HFF-Myc (cell line): Measurements from ENCODE around the gene PSAP.

Source experiments
- DNase-seq: peaks from one replicate; pipeline ENCODE4 v3.0.0-alpha.2; 2011; ENCODE audit warnings: low read depth; ENCODE audit errors: extremely low read depth
- H3K4me3 ChIP-seq: replicated peaks from 2 replicates; pipeline ENCODE4 v1.5.1; 2011; ENCODE audit warnings: low read depth, mild to moderate bottlenecking, control low read depth, low read length
- TF ChIP-seq, protein P1 (sequence below): IDR thresholded peaks from 2 replicates; pipeline ENCODE4 v1.5.1; 2012; ENCODE audit warnings: mild to moderate bottlenecking, low read depth, low read length, control low read depth; ENCODE audit errors: missing control alignments

The PSAP gene

DNA sequence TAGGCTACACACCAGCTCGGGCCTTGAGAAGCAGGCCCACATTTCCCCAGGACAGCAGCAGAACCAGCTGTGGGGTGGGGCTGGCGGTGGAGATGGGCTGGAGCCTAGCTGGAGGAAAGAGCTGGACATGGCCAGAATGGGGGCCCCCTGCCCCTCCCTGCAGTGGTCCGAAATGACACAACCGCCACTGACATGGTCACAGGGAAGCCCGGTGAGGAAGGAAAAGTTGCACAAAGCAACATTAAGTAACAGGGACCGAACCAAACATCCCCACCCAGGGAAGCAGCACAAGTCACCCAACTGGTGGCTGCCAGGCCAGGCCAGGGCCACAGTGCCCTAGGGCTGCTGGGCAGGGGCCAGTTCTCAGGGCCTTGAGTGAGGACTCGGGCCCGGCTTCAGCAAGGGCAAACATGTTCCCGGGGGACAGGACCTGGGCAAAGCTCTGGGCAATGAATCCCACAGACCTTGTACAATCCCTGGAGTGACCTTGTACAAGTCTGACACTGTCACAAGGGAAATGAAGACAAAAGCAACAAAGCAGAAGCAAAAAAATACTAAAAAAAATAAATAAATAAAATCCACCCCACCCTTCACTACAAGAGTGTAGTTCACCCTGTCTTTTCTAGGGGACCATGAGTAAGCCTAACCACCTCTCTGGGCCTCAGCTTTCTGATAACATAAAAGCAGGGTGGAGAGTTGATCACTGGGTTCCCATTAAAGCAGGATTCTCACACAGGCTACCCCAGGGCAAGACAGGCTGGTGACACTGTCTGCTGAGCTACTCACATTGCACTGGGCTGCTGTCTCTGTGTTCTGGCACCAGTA is 33.0 kb downstream of the PSAP start:
- no peak for DNase-seq
- TF ChIP-seq, protein P1, sequence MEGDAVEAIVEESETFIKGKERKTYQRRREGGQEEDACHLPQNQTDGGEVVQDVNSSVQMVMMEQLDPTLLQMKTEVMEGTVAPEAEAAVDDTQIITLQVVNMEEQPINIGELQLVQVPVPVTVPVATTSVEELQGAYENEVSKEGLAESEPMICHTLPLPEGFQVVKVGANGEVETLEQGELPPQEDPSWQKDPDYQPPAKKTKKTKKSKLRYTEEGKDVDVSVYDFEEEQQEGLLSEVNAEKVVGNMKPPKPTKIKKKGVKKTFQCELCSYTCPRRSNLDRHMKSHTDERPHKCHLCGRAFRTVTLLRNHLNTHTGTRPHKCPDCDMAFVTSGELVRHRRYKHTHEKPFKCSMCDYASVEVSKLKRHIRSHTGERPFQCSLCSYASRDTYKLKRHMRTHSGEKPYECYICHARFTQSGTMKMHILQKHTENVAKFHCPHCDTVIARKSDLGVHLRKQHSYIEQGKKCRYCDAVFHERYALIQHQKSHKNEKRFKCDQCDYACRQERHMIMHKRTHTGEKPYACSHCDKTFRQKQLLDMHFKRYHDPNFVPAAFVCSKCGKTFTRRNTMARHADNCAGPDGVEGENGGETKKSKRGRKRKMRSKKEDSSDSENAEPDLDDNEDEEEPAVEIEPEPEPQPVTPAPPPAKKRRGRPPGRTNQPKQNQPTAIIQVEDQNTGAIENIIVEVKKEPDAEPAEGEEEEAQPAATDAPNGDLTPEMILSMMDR = no peak
- H3K4me3 ChIP-seq = no peak overlapping the region

DNA sequence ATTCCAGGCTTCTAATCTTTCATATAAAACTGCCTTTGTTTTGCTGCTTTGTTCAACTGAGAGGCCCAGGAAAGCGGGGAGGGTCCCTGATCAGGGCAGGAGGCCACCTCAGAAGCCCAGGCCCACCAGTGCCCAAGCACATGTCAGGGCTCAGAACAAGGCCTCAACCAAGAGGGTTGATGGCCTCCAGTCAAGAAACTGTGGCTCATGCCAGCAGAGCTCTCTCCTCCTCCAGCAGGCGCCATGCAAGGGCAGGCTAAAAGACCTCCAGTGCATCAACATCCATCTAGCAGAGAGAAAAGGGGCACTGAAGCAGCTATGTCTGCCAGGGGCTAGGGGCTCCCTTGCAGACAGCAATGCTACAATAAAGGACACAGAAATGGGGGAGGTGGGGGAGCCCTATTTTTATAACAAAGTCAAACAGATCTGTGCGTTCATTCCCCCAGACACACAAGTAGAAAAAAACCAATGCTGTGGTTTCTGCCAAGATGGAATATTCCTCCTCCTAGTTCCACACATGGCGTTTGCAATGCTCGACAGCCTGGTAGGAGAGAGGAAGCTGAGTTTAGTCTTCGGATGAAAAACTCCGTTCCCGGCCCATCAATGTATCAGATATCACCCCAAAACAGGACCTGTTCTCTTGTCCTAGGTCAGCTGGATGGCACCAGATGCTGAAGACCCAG is 34.0 kb downstream of the PSAP start:
- TF ChIP-seq, protein P1 = no peak
- H3K4me3 ChIP-seq = no peak overlapping the region
- no peak for DNase-seq

DNA sequence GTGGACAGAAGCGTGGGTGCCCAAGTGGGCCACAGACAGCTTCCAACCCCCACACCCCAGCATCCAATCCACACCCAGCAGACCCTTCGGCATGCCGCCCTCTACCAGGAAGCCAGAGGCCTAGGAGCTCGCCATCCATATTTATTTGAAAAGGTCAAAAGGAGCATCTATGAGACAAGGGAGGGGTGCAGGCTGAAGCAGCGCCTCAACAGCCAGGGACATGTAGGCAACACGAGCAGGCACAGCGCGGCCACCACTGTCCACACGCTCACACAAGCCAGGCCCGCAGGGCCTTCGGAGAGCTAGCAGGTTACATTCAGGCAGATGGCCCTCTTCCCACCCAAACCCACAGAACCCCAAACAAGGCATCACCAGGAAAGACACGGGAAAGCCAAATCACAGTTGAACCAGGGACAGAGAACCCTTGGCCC is 34.6 kb downstream of the PSAP start:
- H3K4me3 ChIP-seq = no peak overlapping the region
- no peak for DNase-seq
- TF ChIP-seq, protein P1 = no peak

DNA sequence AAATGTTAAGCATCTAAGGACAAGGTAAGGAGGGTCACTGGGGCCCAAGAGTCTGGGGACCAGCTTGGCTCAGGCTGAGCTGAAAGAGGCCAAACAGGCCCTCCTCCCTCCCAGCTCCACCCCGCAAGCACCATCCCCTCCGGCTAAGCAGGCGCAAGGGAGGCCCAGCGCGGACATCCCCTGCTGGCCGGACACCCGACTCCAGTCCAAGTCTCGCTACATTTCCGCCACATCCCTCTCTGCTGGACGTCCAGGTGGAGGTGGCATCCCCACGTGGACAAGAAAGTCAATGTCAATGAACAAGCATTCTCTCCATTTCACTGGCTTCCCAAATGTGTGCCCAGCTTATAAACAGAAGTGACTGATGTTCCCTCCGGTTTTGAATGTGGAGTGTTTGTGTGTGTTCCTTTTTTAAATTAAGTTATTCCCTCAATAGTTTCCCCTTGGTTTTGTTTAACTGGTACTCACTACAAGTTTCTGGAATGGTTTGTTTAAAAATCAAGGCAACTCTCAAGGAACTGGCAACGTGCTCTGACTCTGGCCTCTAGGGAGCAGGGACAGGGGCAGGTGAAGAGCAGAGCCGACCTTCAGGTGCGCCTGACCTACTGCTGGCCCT is 35.4 kb downstream of the PSAP start:
- no peak overlapping the region for H3K4me3 ChIP-seq
- TF ChIP-seq, protein P1 = no peak
- no peak for DNase-seq

DNA sequence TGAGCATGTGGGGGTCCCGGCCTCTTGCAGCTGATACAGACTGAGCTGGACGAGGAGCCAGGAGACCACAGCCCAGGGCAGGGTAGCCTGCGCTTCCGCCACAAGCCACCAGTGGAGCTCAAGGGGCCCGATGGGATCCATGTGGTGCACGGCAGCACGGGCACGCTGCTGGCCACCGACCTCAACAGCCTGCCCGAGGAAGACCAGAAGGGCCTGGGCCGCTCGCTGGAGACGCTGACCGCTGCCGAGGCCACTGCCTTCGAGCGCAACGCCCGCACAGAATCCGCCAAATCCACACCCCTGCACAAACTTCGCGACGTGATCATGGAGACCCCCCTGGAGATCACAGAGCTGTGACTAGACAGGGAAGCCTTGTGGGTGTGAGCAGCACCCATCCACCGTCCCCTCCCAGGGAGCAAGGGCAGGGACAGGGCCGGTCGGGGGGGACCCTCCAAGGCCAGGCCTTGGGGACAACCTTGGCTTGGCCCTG is 36.1 kb downstream of the PSAP start:
- no peak overlapping the region for H3K4me3 ChIP-seq
- no peak for DNase-seq
- TF ChIP-seq, protein P1 = no peak

DNA sequence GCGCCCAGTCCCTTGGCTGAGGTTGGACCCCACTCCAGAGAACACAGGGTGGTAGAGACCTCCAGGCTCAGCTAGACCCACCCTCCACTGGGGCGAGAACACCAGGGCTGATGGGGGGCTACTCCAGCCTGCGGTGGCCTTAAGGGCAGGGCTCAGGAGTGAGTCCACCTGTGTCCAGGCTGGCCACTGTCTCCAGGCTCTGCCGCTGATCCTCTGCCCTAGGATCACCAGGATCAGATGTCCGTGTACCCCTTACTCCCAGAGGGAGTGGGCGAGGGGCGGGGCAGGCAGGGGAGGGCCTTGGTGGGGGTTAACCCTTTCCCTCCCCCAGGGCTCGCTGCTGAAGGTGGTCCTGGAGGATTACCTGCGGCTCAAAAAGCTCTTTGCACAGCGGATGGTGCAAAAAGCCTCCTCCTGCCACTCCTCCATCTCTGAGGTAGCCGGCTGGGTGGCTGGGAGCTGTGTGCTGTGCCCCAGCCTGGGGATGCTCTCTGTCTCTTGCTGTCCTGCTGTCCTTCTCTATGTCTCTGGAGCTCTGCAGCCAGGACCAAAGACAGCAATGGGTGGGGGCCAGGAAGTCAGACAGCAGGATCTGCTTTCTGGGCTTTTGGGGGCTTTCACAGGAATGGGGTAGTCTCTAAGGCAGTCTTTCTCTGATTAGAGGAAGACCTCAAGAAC is 38.0 kb downstream of the PSAP start:
- no peak overlapping the region for H3K4me3 ChIP-seq
- TF ChIP-seq, protein P1 = no peak
- no peak for DNase-seq
